Measurements from ENCODE around the gene KNCN.

KNCN gene

DNA sequence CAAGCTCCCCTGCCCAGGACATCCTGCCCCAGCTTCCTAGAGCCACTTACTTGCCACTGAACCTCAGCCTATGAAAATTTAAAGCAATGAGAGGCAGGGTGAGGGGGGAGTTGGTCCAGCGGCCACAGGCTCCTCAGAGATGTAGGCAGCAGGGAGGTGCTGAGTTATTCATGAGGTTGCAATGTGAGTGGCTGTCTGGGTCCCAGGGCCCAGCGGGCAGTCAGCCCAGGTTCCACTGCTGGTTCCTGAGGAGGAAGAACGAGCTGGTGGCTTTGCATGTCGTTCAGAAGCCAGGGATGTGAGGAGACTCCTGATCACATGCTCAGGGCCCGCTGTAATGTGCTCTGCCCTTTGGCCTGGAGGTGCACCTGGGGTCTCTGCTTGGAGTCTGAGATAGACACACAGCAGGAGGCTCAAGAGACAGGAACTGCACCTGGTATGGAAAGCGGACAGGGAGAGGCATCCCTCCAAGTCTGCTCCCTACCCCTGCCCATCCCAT, at the start of gene KNCN:
KNCN (minus strand) TSS at position 51 of the 499 bp plus-strand sequence. CDS start 432 bp downstream, outside the sequence.
- no peak for DNase-seq

DNA sequence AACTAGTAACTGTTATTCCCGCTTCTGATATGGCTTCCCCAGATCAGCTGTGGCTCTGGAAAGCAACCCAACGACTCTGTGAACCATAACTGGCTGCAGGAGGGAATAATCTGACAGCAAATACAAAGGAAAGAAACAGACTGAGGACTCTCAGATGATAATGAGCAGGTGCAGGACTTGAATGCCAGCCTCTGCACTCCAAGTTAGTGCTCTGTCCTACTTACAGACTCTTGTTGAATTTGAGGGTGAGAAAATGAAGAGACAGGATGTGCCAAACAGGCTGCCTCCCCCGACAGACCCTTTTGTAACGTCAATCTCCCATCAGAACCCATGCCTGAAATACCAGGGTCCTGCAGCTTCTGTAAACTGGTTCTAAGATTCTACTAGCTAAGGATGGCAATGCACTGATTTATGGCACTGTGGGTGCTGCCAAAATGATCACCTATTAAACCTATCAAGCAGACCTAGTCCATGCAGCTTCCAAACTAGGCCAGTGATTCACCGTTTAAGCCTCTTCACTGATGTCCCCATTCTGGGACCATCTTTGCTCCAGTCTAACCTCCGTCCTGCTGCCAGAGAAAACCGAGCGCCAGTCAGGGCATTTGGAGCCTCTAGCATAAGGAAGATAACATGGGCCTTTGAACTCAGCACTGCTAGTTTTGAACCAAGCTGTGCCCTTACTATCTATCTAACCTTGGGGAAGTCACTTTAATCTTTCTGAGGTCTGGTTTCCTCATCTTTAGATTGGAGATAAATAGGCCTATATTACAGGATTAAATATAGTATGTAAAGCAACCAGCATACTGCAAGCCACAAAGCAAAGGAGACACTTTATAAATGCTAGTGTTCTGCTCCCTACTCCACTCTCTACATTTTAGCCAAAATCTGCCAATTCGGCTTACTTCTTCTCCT, 47.9 kb upstream of the KNCN start:
- DNase-seq: no peak

- no peak for DNase-seq
Observed at GRCh38 chr1:46596846-46597245, 45.4 kb upstream of the KNCN start.

DNA sequence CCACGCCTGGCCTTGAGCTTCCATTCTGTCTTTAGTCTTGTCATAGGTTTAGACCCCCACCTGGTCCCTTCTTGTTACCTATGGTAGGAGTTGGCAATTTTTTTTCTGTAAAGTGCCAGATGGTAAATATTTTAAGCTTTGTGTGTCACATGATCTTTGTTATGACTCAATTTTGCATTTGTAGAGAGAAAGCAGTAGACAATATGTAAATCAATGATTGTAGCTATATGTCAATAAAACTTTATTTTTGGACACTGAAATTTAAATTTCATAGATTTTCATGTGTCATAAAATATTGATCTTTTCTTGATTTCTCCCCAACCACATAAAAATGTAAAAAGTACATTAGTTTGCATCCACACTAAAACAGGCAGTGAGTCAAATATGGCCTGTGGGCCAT, 44.6 kb upstream of the KNCN start:
- no peak for DNase-seq

DNA sequence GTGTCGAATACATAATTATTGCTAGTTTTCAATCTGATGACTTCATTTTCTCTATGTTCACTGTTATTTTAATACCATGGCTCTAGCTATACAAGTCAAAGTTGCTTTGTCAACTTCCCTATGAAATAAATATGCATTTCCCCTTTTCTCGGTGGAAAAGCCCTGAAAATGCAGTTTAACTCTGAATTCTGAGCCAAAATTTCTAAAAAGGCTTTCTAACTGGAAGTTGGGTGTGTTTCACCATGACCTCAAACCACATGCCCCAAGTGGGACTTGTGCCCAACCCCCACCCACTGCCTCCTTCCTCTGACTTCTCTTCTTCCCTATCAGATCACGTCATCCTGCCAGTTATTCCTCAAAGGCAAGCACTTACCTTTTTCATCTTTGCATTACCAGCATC, 43.7 kb upstream of the KNCN start:
- DNase-seq: no peak

DNA sequence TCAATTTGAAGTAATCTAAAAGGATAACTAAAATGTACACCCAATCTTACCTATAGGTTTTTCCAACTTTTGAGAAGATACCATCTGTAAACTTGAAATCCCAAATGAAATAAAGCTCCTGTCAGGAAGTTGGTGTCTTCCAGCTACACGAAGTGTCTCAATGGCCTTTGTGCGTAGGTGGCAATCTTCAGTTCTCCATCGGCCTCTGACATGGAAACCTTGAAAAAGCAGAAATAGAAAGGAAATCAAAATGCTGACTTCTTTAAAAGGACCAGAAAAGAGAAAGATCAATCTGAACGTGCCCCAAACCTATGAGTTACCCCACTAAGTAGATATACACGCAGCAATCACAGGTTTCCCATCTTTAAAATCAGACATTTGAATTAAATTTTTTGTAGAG, 42.6 kb upstream of the KNCN start:
- DNase-seq: no peak

DNA sequence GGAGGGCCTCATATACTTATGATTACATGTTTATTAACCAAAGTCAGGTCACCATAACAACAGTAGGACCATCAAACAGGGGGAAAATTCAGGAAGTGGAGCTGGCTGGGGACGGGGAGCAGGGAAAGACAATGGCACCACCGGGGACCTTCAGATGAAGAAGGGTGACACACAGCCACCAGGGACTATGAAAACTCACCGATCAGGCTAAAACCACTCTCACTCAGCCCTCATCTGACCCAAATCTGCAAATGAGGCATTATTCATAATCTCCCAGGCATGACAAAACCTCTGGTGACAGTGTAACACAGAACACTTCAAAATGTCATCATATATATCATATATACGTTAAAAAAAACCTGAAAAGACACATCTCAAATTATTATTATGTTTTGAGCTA, 41.4 kb upstream of the KNCN start:
- no peak for DNase-seq

DNA sequence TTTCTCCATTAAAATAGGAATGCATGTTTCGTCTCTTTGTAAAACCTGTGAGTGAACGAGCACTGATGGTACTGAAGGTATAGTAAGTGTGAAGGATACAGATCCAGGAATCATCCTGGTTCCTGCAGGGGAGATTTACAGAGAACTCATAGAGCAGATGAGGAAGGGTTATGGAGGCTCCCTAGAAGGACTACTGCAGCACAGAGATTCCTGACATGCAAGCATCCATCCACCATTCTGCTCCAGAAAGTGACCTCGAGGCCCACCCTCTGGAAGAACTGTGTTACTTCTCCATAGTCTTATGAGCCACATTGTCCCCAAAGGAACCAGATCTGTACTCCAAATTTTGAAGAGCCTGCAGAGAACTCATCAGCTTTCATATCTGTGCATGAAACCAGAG, 38.1 kb upstream of the KNCN start:
- DNase-seq: no peak

- DNase-seq: no peak
Observed at GRCh38 chr1:46587069-46587468, 35.6 kb upstream of the KNCN start.

GRCh38 chr1:46585312-46585938, 34.0 kb upstream of the KNCN start:
- DNase-seq: no peak

DNA sequence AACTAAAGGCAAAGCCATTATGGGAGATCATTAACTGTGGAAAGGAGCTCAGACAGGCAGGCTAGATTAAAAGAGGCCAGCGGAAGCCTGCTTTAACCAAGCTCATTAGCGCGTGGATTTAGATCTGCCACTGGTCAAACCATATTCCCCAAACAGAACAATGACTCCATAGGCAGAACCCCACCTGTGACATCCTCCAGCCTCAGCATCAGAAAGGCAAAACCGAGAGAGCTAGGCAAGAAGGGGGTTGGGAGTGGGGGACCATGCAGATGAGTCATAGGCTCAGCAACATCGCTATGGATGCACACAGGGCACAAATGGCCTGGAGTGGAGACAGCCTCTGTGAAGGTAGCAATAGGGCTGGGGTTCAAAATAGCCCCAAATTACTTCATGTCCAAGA, 32.0 kb upstream of the KNCN start:
- DNase-seq: no peak

DNA sequence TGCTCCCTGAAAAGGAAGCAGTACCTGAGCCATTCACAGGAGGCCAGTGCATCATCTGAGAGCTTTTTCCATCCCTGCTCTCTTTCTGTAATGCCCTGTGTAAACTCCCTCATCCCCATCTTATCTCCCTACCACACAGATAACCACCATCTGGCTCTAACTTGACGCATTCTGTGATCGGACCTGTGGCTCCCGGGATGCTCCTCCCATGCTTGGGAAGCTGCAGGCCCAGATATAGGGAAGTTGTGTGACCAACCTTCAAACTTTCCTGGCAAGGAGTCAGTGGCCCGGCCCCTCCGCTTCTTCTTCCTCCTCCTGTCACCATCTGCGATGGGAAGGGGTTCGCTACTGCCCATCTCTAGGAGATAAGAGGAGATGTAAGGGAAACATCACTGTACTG, 31.5 kb upstream of the KNCN start:
- no peak for DNase-seq

DNA sequence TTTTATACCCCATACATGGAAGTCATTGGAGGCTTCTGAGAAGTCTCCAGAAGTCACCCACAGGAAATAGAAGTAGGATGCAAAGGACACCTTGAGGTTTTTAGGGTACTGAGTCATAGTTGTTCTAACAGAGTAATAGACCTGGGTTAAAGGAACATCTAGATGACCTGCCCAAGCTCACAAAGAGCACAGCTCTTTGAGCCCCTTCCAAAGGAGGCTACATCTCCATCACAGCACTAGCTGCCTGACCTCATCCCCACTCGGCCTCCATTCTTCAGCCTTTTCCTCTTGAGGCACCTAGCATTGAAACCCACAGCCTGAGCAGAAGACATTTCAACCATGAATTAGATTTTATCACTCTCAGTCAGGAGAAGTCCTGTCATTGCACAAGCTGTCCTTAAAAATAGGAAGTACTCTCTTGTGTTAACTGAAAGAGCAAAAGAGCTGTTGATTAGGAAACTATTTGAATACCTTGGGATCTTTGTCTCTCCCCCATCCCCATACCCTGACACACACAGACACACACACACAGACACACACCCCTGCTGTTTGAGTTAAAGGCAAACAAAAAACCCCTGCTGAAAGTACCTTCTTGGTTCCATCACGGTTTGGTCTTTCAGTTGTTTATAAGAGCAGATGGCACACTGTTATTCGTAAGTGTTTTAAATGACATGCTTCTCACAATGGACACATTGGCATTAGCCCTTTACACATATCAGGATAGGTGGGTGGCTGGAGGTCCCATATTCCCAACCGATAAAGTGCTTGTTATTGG, 30.4 kb upstream of the KNCN start:
- no peak for DNase-seq

GRCh38 chr1:46580140-46580903, 28.9 kb upstream of the KNCN start:
- no peak for DNase-seq

DNA sequence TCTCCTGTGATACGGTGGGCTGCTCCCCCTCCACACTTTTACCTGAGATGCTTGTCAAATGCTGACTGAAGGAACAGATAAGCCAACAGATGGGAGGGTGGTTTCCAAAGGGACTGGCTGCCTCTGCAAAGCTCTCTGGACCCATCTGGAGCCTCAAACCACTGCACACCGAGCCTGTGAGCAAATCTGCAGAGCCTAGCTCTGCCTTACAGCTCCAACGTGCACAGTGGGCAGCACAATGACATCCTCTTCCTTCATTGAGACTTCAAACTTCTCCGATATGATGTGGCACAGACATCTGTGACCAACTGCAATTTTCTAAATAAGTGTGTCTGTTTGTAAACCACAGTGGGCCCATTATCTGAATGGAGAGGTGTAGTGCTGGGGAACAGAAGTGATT, 26.2 kb upstream of the KNCN start:
- DNase-seq: no peak

DNA sequence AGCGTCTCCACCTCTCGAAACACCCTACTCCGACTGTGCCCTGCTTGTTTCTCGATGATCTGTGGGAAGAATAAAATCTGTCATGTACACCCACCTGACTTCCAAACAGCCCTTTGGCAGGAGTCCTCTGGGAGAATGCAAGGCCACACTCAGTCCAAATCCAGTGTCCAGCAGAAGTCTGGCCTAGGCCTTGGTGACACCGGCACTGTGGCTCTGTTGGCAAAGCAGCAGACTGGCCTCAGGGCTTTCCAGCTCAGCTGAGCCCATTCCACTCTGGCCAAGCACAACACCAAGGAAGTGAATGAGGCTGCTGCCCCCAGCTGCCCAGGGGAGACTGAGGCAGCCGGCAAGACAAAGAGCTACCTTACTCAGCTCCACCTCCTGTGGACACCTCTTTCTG, 25.1 kb upstream of the KNCN start:
- no peak for DNase-seq

DNA sequence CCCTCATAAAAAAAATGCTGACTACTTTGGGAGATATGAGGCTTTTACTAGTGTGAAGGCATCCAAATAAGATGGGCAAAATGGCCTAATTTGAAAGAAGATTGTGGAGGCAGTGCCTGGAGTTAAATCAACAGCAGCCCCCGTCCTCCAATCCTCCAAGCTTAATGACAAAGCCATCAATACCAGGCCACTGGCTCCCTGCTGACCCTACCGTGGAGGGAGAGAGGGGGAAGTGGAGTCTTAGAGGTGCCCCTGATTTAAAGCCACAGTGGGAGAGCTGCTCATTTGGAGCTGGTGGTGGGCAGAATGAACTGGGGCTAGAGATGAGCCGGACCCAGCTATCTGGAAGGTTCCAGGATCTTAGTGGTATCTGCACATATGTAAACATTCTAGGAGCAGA, 24.3 kb upstream of the KNCN start:
- no peak for DNase-seq

- DNase-seq: no peak
Observed at GRCh38 chr1:46575300-46575699, 23.9 kb upstream of the KNCN start.

- DNase-seq: no peak
Observed at GRCh38 chr1:46571691-46572225, 20.3 kb upstream of the KNCN start.

DNA sequence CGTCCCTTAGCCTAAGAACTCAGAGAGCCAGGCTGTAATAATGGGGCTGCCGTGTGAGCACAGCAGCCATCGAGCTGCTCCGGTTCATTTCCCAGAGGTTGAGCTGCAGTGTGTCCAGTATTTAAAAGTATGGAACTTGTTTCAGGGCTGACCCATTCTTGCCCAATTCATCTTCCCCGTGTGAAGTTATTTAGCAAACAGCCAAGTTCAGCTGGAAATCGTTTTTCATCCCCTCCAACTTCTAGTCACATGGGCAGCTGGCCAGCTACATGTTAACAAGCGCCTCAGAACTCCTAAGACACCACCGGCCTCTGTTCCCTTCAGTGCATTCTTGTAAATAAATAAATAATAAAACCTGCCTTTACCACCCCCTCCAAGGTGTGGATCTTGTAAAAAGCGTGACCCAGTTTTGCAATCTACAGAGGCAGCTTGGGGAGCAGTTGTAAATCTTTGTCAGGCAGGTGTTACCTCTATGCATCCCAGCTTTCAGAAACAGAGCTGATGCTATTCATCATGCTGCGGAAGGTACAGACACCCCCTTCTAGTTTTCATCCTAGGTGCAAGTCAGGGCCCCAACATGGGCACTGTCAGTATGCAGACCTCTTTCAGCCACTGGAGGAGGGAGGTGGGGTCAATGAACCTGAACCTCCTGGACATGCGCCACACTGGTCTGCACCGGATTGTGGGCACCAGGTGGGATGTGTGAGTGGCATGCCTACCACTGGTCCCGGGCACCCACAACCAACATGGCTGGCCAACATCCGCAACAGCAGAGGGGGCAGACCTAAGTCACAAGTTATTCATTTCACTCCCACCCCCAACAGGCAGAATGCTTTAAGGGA, 18.7 kb upstream of the KNCN start:
- no peak for DNase-seq

GRCh38 chr1:46569116-46569515, 17.7 kb upstream of the KNCN start:
- DNase-seq: no peak

All from NCI-H187 (cell line).